ENCODE results near the gene FRMD1.
"Not testable (repeated sequence)": the region's sequence is repeated elsewhere in the genome, so short reads cannot be mapped to it uniquely, and the experiment has no call there.

FRMD1 gene

GRCh38 chr6:168078175-168078942 lies 653 bp downstream of the FRMD1 start:
- DNase-seq (ENCODE audit: low spot score): peak; percentile 16

GRCh38 chr6:168077401-168077800 lies 1.6 kb downstream of the FRMD1 start:
- not testable (repeated sequence) for DNase-seq (ENCODE audit: low spot score)

GRCh38 chr6:168075787-168076202 lies 3.2 kb downstream of the FRMD1 start:
- no peak for DNase-seq (ENCODE audit: low spot score)

- DNase-seq (ENCODE audit: low spot score): no peak
Observed at GRCh38 chr6:168075216-168075615, 3.8 kb downstream of the FRMD1 start.

- no peak for DNase-seq (ENCODE audit: low spot score)
Observed at GRCh38 chr6:168073937-168074730, 4.9 kb downstream of the FRMD1 start.

GRCh38 chr6:168072730-168073129 lies 6.3 kb downstream of the FRMD1 start:
- no peak for DNase-seq (ENCODE audit: low spot score)

GRCh38 chr6:168072261-168072660 lies 6.8 kb downstream of the FRMD1 start:
- DNase-seq (ENCODE audit: low spot score): no peak

GRCh38 chr6:168071620-168072019 lies 7.4 kb downstream of the FRMD1 start:
- DNase-seq (ENCODE audit: low spot score): no peak

- DNase-seq (ENCODE audit: low spot score): no peak
Observed at GRCh38 chr6:168070804-168071203, 8.2 kb downstream of the FRMD1 start.

GRCh38 chr6:168067081-168067759 lies 11.8 kb downstream of the FRMD1 start:
- DNase-seq (ENCODE audit: low spot score): no peak

GRCh38 chr6:168064226-168064807 lies 14.7 kb downstream of the FRMD1 start:
- DNase-seq (ENCODE audit: low spot score): no peak

- no peak for DNase-seq (ENCODE audit: low spot score)
Observed at GRCh38 chr6:168063431-168063830, 15.6 kb downstream of the FRMD1 start.

- no peak for DNase-seq (ENCODE audit: low spot score)
Observed at GRCh38 chr6:168062346-168063289, 16.4 kb downstream of the FRMD1 start.

- no peak for DNase-seq (ENCODE audit: low spot score)
Observed at GRCh38 chr6:168061269-168062210, 17.5 kb downstream of the FRMD1 start.

GRCh38 chr6:168060521-168060931 lies 18.5 kb downstream of the FRMD1 start:
- DNase-seq (ENCODE audit: low spot score): peak; percentile 76

GRCh38 chr6:168058691-168059551 lies 20.1 kb downstream of the FRMD1 start:
- DNase-seq (ENCODE audit: low spot score): no peak

- DNase-seq (ENCODE audit: low spot score): no peak
Observed at GRCh38 chr6:168057836-168058235, 21.2 kb downstream of the FRMD1 start.

GRCh38 chr6:168056892-168057527 lies 22.0 kb downstream of the FRMD1 start:
- DNase-seq (ENCODE audit: low spot score): no peak
